Muscle of leg (tissue), 11 donors: Measurements from ENCODE around the gene TAP1. TPM values are rescaled to one million over a fixed set of nuclear protein-coding genes. Genes with fewer than 3 reads are reported as not detected.

ENCODE experiments used
- DNase-seq: peaks from one replicate; pipeline ENCODE4 v3.0.0; 2013
- H3K27ac ChIP-seq: one replicate; pipeline ENCODE4 v1.5.1; 2013; ENCODE audit warnings: mild to moderate bottlenecking, low read length, control low read depth
- H3K27me3 ChIP-seq: one replicate; pipeline ENCODE4 v1.6.1; 2013; ENCODE audit warnings: low read length; ENCODE audit not compliant: control insufficient read depth, insufficient read depth
- H3K36me3 ChIP-seq: one replicate; pipeline ENCODE4 v1.6.1; 2013; ENCODE audit warnings: low read length; ENCODE audit not compliant: control insufficient read depth, insufficient read depth
- H3K4me1 ChIP-seq: one replicate; pipeline ENCODE4 v1.6.1; 2013; ENCODE audit warnings: low read length; ENCODE audit not compliant: control insufficient read depth, insufficient read depth
- H3K4me3 ChIP-seq: one replicate; pipeline ENCODE4 v1.5.1; 2013; ENCODE audit warnings: low read length, control low read depth
- H3K9me3 ChIP-seq: replicated peaks from 2 replicates; pipeline ENCODE4 v1.6.1; 2013; ENCODE audit warnings: low read depth, low read length; ENCODE audit not compliant: control insufficient read depth
- whole genome bisulfite sequencing: methylation state at CpG from one replicate; pipeline ENCODE4 v1.1.5; 2013; ENCODE audit warnings: missing lambda C conversion rate; ENCODE audit not compliant: insufficient coverage; 5-methylcytosine and 5-hydroxymethylcytosine counted together
- polyA plus RNA-seq, 8 donors: library from polyadenylated mRNA; unstranded; fragments of 120-200 nt; gene quantifications; one replicate each; pipeline versions ENCODE4 v1.2.1 to v1.2.3, GENCODE V29; 2013; ENCODE audit warnings: inconsistent platforms in 1 of 8, low replicate concordance in 1 of 8; ENCODE audit not compliant: insufficient read length in 8 of 8, insufficient read depth in 1 of 8
- total RNA-seq: library from RNA; stranded (reverse); fragments of 120-200 nt; gene quantifications from one replicate; pipeline ENCODE4 v1.2.4, GENCODE V29; 2013

The TAP1 gene
- total and polyA plus RNA-seq, 9 donors = 6.2 to 11.0 (median 8.2) TPM

GRCh38 chr6:32830936-32831335 is 22.6 kb downstream of the TAP1 start:
- Histone ChIP-seq H3K9me3 (no peaks in the 10 kb centered on the region), H3K36me3 (peaks cover 51% of the 10 kb centered on the region), H3K4me1 (no peaks in the 10 kb centered on the region), H3K27me3 (no peaks in the 10 kb centered on the region), H3K4me3 (no peak overlapping the region), H3K27ac (no peak overlapping the region)
- DNase-seq = no peak
- WGBS = 74% methylated on average over 4 of the region's 5 CpGs

GRCh38 chr6:32830017-32830416 is 23.5 kb downstream of the TAP1 start:
- 93% methylated on average over 5 of the region's 5 CpGs for WGBS
- H3K27me3 ChIP-seq = no peaks in the 10 kb centered on the region
- no peaks in the 10 kb centered on the region for H3K4me1 ChIP-seq
- DNase-seq = no peak
- H3K36me3 ChIP-seq = peaks cover 44% of the 10 kb centered on the region
- no peak overlapping the region for H3K27ac ChIP-seq
- H3K4me3 ChIP-seq = no peak overlapping the region
- no peaks in the 10 kb centered on the region for H3K9me3 ChIP-seq

DNA sequence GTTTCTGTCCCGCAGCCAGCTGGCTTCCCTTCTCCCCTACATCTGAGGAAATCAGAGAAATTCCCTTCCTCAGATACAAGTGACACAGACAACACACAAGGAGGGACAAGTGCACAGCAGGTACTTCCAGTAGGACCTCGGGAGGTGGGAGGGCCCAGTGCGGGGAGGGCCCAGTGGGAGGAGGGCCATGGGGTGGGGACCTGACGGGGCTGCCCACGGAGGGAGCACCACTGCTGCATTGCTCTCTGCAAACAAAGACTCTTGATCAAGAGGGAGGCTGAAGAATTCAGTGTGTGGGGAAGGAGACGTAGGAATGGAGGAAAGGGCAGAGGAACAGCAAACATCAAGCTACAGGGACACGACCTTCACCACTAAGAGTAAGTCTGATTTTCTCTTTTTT is 24.0 kb downstream of the TAP1 start:
- no peak for DNase-seq
- H3K27me3 ChIP-seq = no peaks in the 10 kb centered on the region
- H3K9me3 ChIP-seq = no peaks in the 10 kb centered on the region
- 58% methylated on average over 6 of the region's 7 CpGs for WGBS
- H3K4me3 ChIP-seq = no peak overlapping the region
- H3K27ac ChIP-seq = no peak overlapping the region
- no peaks in the 10 kb centered on the region for H3K4me1 ChIP-seq
- H3K36me3 ChIP-seq = peaks cover 39% of the 10 kb centered on the region

- no peak for DNase-seq
- 100% methylated on average over 1 of the region's 3 CpGs for WGBS
- Histone ChIP-seq H3K4me1 (no peaks in the 10 kb centered on the region), H3K27ac (no peak overlapping the region), H3K4me3 (no peak overlapping the region), H3K9me3 (no peaks in the 10 kb centered on the region), H3K36me3 (peaks cover 31% of the 10 kb centered on the region), H3K27me3 (peaks cover 2% of the 10 kb centered on the region)
These were observed 26.5 kb downstream of the TAP1 start for GRCh38 chr6:32827025-32827424.

DNA sequence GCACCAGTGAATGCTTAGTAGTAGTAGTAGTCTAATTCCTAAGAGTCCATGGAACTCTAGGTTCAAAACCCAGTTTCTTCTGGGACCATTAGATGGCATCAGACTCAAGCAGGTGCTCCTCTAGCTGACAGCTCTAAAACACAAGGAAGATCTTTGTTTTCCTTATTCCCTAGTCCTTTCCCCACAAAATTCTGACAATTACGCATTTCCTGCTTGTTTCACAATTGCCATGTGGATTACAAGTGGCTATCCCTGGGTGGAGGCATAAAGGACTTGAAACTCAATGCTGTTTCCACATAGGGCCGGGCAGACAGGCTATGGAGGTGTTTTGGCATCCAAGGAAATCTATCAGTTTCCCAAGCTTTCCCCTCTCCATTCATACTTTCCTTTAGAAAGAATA is 27.5 kb downstream of the TAP1 start:
- Histone ChIP-seq H3K27ac (no peak overlapping the region), H3K27me3 (peaks cover 2% of the 10 kb centered on the region), H3K4me3 (no peak overlapping the region), H3K4me1 (no peaks in the 10 kb centered on the region), H3K36me3 (peaks cover 24% of the 10 kb centered on the region), H3K9me3 (no peaks in the 10 kb centered on the region)
- DNase-seq = peak; percentile 38
- no CpG with 5 or more reads among the region's 2 CpGs for WGBS

DNA sequence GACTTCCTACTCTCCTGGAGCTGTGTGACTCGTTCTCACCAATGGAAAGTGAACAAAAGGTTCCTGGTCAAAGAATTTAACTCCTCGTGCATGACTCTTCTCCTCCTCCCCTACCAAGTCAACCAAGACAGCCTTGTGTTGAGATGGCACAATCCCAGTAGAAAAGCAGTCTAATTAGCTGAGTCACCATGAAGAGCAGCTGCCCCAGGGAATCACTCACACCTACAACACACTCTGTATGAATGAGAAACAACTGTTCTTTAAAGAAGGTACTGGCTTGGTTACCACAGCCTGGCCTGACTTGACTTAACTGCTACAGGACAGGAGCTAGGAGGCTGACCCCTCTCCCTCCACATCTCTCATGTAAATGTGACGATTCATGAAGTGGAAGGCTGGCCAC is 33.8 kb downstream of the TAP1 start:
- peaks cover 4% of the 10 kb centered on the region for H3K27me3 ChIP-seq
- no peak for DNase-seq
- H3K9me3 ChIP-seq = no peaks in the 10 kb centered on the region
- no peaks in the 10 kb centered on the region for H3K4me1 ChIP-seq
- no peaks in the 10 kb centered on the region for H3K36me3 ChIP-seq
- 48% methylated on average over 3 of the region's 3 CpGs for WGBS
- no peak overlapping the region for H3K27ac ChIP-seq
- no peak overlapping the region for H3K4me3 ChIP-seq

- WGBS = no CpG with 5 or more reads among the region's 2 CpGs
- no peak overlapping the region for H3K27ac ChIP-seq
- no peak for DNase-seq
- H3K4me3 ChIP-seq = no peak overlapping the region
- no peaks in the 10 kb centered on the region for H3K36me3 ChIP-seq
- H3K27me3 ChIP-seq = peaks cover 6% of the 10 kb centered on the region
- H3K4me1 ChIP-seq = no peaks in the 10 kb centered on the region
- H3K9me3 ChIP-seq = no peaks in the 10 kb centered on the region
These were observed 34.6 kb downstream of the TAP1 start for GRCh38 chr6:32818867-32819266.

- no peak within 1 kb of the TSS for H3K27ac ChIP-seq
- WGBS = no CpG with 5 or more reads among the region's 3 CpGs
- DNase-seq = no peak
These were observed 36.7 kb downstream of the TAP1 start, which contains the start of gene HLA-DOB for GRCh38 chr6:32816746-32817204. HLA-DOB (minus strand) TSS chr6:32817002; CDS start chr6:32816951, 51 bp downstream.

GRCh38 chr6:32815996-32816395 is 37.5 kb downstream of the TAP1 start:
- Histone ChIP-seq H3K4me3 (no peak overlapping the region), H3K27ac (no peak overlapping the region), H3K36me3 (no peaks in the 10 kb centered on the region), H3K9me3 (no peaks in the 10 kb centered on the region), H3K27me3 (peaks cover 4% of the 10 kb centered on the region), H3K4me1 (no peaks in the 10 kb centered on the region)
- no peak for DNase-seq
- WGBS = no CpG with 5 or more reads among the region's 2 CpGs

More at GRCh38 chr6:32816746-32817204, 36.7 kb downstream of the TAP1 start, which contains the start of gene HLA-DOB:
- Histone ChIP-seq H3K4me1 (no peaks in the 10 kb centered on the region), H3K36me3 (no peaks in the 10 kb centered on the region), H3K27me3 (peaks cover 4% of the 10 kb centered on the region), H3K9me3 (no peaks in the 10 kb centered on the region), H3K4me3 (no peak within 1 kb of the TSS)

- Histone ChIP-seq H3K4me3 (no peak overlapping the region), H3K9me3 (no peaks in the 10 kb centered on the region), H3K36me3 (no peaks in the 10 kb centered on the region), H3K27ac (no peak overlapping the region), H3K4me1 (no peaks in the 10 kb centered on the region), H3K27me3 (peaks cover 4% of the 10 kb centered on the region)
- no peak for DNase-seq
- 64% methylated on average over 4 of the region's 5 CpGs for WGBS
These were observed 38.4 kb downstream of the TAP1 start for GRCh38 chr6:32815115-32815514.

DNA sequence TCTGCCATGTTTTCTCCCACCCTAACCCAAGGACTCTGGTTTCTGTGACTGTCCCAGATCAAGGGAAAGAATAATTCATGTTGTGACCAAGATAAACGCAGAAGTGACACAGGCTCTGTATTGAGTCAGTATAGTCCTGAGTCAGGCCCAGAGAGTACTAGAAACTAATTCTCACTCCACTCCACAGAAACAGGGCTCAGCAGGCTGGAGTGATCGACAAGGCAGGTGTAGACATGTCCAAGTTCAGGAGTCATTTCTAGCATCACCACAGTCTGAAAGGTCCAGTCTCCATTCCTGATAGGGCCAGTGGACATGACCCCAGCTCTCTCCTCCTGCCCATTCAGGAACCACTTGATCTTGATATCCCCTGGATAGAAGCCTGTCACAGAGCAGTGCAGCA is 39.4 kb downstream of the TAP1 start:
- Histone ChIP-seq H3K4me3 (no peak overlapping the region), H3K9me3 (no peaks in the 10 kb centered on the region), H3K4me1 (no peaks in the 10 kb centered on the region), H3K27ac (no peak overlapping the region), H3K36me3 (no peaks in the 10 kb centered on the region), H3K27me3 (peaks cover 4% of the 10 kb centered on the region)
- no peak for DNase-seq
- WGBS = 86% methylated on average over 1 of the region's 2 CpGs
